GM18505 (cell line): ENCODE data around the gene SPEG.

Experiments
- ATAC-seq: cut with Tn5 transposase; IDR thresholded peaks from one replicate; pipeline ENCODE4 v1.9.1; 2021; ENCODE audit not compliant: unreplicated experiment
- POLR2A ChIP-seq: IDR thresholded peaks from 4 replicates; pipeline ENCODE4 v1.6.1; 2011; ENCODE audit warnings: borderline replicate concordance; ENCODE audit not compliant: insufficient read depth, insufficient read length; ENCODE audit errors: extremely low read depth

Gene SPEG

GRCh38 chr2:219437690-219438206 is 3.1 kb downstream of the SPEG start:
- ATAC-seq, result no peak
- no peak for TF ChIP-seq POLR2A

- TF ChIP-seq POLR2A, result no peak
- ATAC-seq, result no peak
Measured at GRCh38 chr2:219438453-219438852, 3.8 kb downstream of the SPEG start.

GRCh38 chr2:219439506-219439905 is 4.9 kb downstream of the SPEG start:
- no peak for TF ChIP-seq POLR2A
- no peak for ATAC-seq

- no peak for ATAC-seq
- no peak for TF ChIP-seq POLR2A
Measured at GRCh38 chr2:219440388-219441256, 6.0 kb downstream of the SPEG start.

- TF ChIP-seq POLR2A, result no peak
- no peak for ATAC-seq
Measured at GRCh38 chr2:219441451-219442255, 7.0 kb downstream of the SPEG start.

GRCh38 chr2:219442256-219443015 is 7.8 kb downstream of the SPEG start:
- no peak for ATAC-seq
- no peak for TF ChIP-seq POLR2A

GRCh38 chr2:219443016-219443696 is 8.5 kb downstream of the SPEG start:
- TF ChIP-seq POLR2A, result no peak
- ATAC-seq, result no peak

GRCh38 chr2:219443697-219444023 is 9.0 kb downstream of the SPEG start:
- ATAC-seq, result no peak
- TF ChIP-seq POLR2A, result no peak

- TF ChIP-seq POLR2A, result no peak
- no peak for ATAC-seq
Measured at GRCh38 chr2:219444566-219445091, 10.0 kb downstream of the SPEG start.

- TF ChIP-seq POLR2A, result no peak
- ATAC-seq, result no peak
Measured at GRCh38 chr2:219445220-219445640, 10.6 kb downstream of the SPEG start.

- no peak for TF ChIP-seq POLR2A
- ATAC-seq, result no peak
Measured at GRCh38 chr2:219446101-219446504, 11.5 kb downstream of the SPEG start.

- no peak for ATAC-seq
- TF ChIP-seq POLR2A, result no peak
Measured at GRCh38 chr2:219446689-219447088, 12.0 kb downstream of the SPEG start.
